ENCODE results near the gene FBXW11.

DNA sequence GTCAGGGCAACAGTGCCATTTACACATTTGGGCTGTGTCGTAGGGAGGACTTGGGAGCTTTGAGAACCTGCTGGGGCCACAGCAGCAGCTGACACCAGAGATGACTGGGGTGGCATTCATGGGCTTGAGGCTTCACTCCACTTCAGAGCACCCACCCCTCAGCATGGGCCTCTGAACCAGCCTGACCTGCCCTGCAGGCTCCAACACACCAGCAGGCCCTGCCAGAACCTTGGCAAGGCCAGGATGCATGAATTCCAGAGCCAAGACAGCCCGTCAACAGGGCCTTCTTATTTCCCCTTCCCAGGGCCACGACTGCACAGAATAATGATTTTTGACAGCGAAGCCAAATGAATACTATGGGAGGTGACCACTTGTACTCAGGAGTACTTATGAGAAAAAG is 143.8 kb downstream of the FBXW11 start:
- TF ChIP-seq, protein P1, sequence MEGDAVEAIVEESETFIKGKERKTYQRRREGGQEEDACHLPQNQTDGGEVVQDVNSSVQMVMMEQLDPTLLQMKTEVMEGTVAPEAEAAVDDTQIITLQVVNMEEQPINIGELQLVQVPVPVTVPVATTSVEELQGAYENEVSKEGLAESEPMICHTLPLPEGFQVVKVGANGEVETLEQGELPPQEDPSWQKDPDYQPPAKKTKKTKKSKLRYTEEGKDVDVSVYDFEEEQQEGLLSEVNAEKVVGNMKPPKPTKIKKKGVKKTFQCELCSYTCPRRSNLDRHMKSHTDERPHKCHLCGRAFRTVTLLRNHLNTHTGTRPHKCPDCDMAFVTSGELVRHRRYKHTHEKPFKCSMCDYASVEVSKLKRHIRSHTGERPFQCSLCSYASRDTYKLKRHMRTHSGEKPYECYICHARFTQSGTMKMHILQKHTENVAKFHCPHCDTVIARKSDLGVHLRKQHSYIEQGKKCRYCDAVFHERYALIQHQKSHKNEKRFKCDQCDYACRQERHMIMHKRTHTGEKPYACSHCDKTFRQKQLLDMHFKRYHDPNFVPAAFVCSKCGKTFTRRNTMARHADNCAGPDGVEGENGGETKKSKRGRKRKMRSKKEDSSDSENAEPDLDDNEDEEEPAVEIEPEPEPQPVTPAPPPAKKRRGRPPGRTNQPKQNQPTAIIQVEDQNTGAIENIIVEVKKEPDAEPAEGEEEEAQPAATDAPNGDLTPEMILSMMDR (conservative IDR thresholded peaks at IDR 0.05; ENCODE audit: low read depth, low read length) = no peak
- TF ChIP-seq EZH2 (IDR thresholded peaks at IDR 0.05; ENCODE audit: borderline replicate concordance, low read depth, low read length, poor library complexity, severe bottlenecking) = no peak
